AG09309 (cell line): ENCODE measurements around the gene PRKCH.

Experiments
- DNase-seq: peaks from one replicate; pipeline ENCODE4 v3.0.0-alpha.2; 2010; ENCODE audit warnings: low read depth
- H3K4me3 ChIP-seq: 2 replicates; pipeline ENCODE4 v1.5.1; 2011; ENCODE audit warnings: mild to moderate bottlenecking, low read depth, low read length, moderate library complexity; ENCODE audit not compliant: control insufficient read depth
- CTCF ChIP-seq: IDR thresholded peaks from 2 replicates; pipeline ENCODE4 v1.5.1; 2011; ENCODE audit warnings: mild to moderate bottlenecking, low read depth, low read length, inconsistent platforms; ENCODE audit not compliant: insufficient read depth, control insufficient read depth; ENCODE audit errors: missing control alignments

Gene PRKCH

GRCh38 chr14:61471297-61472005 lies 150.1 kb downstream of the PRKCH start:
- peak overlapping the region; percentile 54 for H3K4me3 ChIP-seq
- TF ChIP-seq CTCF, result no peak
- no peak for DNase-seq

GRCh38 chr14:61472011-61472672 lies 150.8 kb downstream of the PRKCH start:
- no peak for TF ChIP-seq CTCF
- peak; percentile 97 for DNase-seq
- peak overlapping the region; percentile 54 for H3K4me3 ChIP-seq

- TF ChIP-seq CTCF, result no peak
- no peak for DNase-seq
- no peak overlapping the region for H3K4me3 ChIP-seq
Observed at GRCh38 chr14:61472801-61473376, 151.5 kb downstream of the PRKCH start.

GRCh38 chr14:61474015-61474414 lies 152.6 kb downstream of the PRKCH start:
- DNase-seq, result no peak
- no peak overlapping the region for H3K4me3 ChIP-seq
- no peak for TF ChIP-seq CTCF

- TF ChIP-seq CTCF, result no peak
- no peak for DNase-seq
- H3K4me3 ChIP-seq, result no peak overlapping the region
Observed at GRCh38 chr14:61474701-61475100, 153.3 kb downstream of the PRKCH start.

- peak; percentile 50 for TF ChIP-seq CTCF
- no peak overlapping the region for H3K4me3 ChIP-seq
- DNase-seq, result no peak
Observed at GRCh38 chr14:61475316-61475715, 153.9 kb downstream of the PRKCH start.
